ENCODE measurements around the gene IZUMO4.

The IZUMO4 gene

GRCh38 chr19:2059422-2060201, 37.1 kb upstream of the IZUMO4 start:
- peak; percentile 55 for DNase-seq

- no peak for DNase-seq
These were observed 35.7 kb upstream of the IZUMO4 start for GRCh38 chr19:2060884-2061494.

GRCh38 chr19:2061495-2062388, 35.0 kb upstream of the IZUMO4 start:
- peak; percentile 100 for DNase-seq

- DNase-seq: no peak
These were observed 34.4 kb upstream of the IZUMO4 start for GRCh38 chr19:2062389-2062729.

GRCh38 chr19:2062770-2063169, 33.9 kb upstream of the IZUMO4 start:
- no peak for DNase-seq

GRCh38 chr19:2063824-2064223, 32.9 kb upstream of the IZUMO4 start:
- no peak for DNase-seq

GRCh38 chr19:2064395-2064787, 32.3 kb upstream of the IZUMO4 start:
- DNase-seq: no peak

- DNase-seq: no peak
These were observed 31.8 kb upstream of the IZUMO4 start for GRCh38 chr19:2064788-2065524.

GRCh38 chr19:2070436-2070827, 26.3 kb upstream of the IZUMO4 start:
- DNase-seq: no peak

GRCh38 chr19:2070986-2071673, 25.6 kb upstream of the IZUMO4 start:
- DNase-seq: no peak

- no peak for DNase-seq
These were observed 23.8 kb upstream of the IZUMO4 start for GRCh38 chr19:2072757-2073551.

GRCh38 chr19:2076526-2076944, 20.2 kb upstream of the IZUMO4 start:
- no peak for DNase-seq

- no peak for DNase-seq
These were observed 19.3 kb upstream of the IZUMO4 start for GRCh38 chr19:2077398-2077797.

GRCh38 chr19:2077833-2078619, 18.7 kb upstream of the IZUMO4 start:
- no peak for DNase-seq

- no peak for DNase-seq
These were observed 17.4 kb upstream of the IZUMO4 start for GRCh38 chr19:2079076-2079864.

- no peak for DNase-seq
These were observed 16.8 kb upstream of the IZUMO4 start for GRCh38 chr19:2079865-2080301.

GRCh38 chr19:2080336-2080988, 16.3 kb upstream of the IZUMO4 start:
- DNase-seq: no peak

- no peak for DNase-seq
These were observed 14.6 kb upstream of the IZUMO4 start for GRCh38 chr19:2081873-2082810.

All from NCI-H69 (cell line).